Mucosa of stomach (tissue), 1 donor: ENCODE measurements around the gene EEIG2.
A peak's percentile ranks its signal among the peaks of the same experiment; 100 is the strongest.
"Not testable (repeated sequence)": the region's sequence is repeated elsewhere in the genome, so short reads cannot be mapped to it uniquely, and the experiment has no call there.

Experiments used
- H3K27me3 ChIP-seq: one replicate; pipeline ENCODE4 v1.7.0; 2013; ENCODE audit warnings: mild to moderate bottlenecking, low read length; ENCODE audit not compliant: control insufficient read depth, insufficient read depth
- H3K36me3 ChIP-seq: one replicate; pipeline ENCODE4 v1.7.0; 2013; ENCODE audit warnings: low read length; ENCODE audit not compliant: control insufficient read depth, insufficient read depth
- H3K4me1 ChIP-seq: one replicate; pipeline ENCODE4 v1.7.0; 2013; ENCODE audit warnings: mild to moderate bottlenecking, low read length; ENCODE audit not compliant: control insufficient read depth, insufficient read depth
- H3K4me3 ChIP-seq: one replicate; pipeline ENCODE4 v1.7.0; 2013; ENCODE audit warnings: low read length
- H3K9ac ChIP-seq: one replicate; pipeline ENCODE4 v1.7.0; 2013; ENCODE audit warnings: mild to moderate bottlenecking, low read length, moderate library complexity
- H3K9me3 ChIP-seq: one replicate; pipeline ENCODE4 v1.7.0; 2013; ENCODE audit warnings: mild to moderate bottlenecking, low read length, moderate library complexity; ENCODE audit not compliant: control insufficient read depth
- donor health status: Pancreatic carcinoma.

EEIG2 gene

GRCh38 chr1:108532730-108533129, 27.2 kb upstream of the EEIG2 start:
- H3K4me1 ChIP-seq: no peaks in the 10 kb centered on the region
- no peaks in the 10 kb centered on the region for H3K36me3 ChIP-seq
- H3K4me3 ChIP-seq: no peak overlapping the region
- H3K9ac ChIP-seq: no peak overlapping the region
- H3K27me3 ChIP-seq: no peaks in the 10 kb centered on the region
- H3K9me3 ChIP-seq: no peaks in the 10 kb centered on the region

DNA sequence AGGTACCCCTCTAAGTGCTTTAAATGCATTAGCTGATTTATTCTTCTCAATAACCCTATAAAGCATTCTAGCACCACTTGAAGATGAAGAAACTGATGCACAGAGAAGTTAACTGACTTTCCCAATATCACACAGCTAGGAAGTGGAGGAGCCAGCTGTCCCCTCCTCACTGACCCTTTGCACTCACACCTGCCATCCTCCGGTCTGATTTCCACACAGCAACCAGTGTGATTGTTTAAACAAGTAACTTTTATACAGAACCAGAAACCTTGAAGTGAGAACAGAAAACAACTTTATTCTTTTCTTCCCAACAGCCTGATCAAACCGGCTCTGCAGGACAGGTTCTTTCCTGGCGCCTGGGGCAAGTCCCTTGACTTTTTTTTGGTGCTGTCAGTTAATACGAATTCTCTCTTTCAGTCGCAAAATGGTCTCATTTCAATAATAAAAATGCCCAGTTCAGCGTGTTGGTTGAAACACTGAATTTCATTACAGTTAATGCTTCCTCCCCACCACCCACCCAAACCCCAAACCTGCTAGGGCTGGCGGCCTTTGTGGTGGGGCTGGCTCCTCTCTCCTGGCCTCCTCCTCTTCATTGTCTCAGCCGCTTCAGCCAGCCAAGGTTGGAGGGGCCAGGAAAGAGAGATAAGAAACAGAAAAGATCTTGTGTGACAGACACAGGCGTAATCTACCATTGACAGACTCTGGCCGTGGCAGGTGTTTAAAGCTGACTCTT, 26.4 kb upstream of the EEIG2 start:
- no peaks in the 10 kb centered on the region for H3K4me1 ChIP-seq
- H3K36me3 ChIP-seq: no peaks in the 10 kb centered on the region
- H3K4me3 ChIP-seq: no peak overlapping the region
- H3K27me3 ChIP-seq: no peaks in the 10 kb centered on the region
- peak overlapping the region; percentile 28 for H3K9ac ChIP-seq
- H3K9me3 ChIP-seq: no peaks in the 10 kb centered on the region

GRCh38 chr1:108534759-108535158, 25.1 kb upstream of the EEIG2 start:
- Histone ChIP-seq H3K9me3 (no peaks in the 10 kb centered on the region), H3K4me3 (no peak overlapping the region), H3K4me1 (no peaks in the 10 kb centered on the region), H3K9ac (no peak overlapping the region), H3K27me3 (no peaks in the 10 kb centered on the region), H3K36me3 (no peaks in the 10 kb centered on the region)

DNA sequence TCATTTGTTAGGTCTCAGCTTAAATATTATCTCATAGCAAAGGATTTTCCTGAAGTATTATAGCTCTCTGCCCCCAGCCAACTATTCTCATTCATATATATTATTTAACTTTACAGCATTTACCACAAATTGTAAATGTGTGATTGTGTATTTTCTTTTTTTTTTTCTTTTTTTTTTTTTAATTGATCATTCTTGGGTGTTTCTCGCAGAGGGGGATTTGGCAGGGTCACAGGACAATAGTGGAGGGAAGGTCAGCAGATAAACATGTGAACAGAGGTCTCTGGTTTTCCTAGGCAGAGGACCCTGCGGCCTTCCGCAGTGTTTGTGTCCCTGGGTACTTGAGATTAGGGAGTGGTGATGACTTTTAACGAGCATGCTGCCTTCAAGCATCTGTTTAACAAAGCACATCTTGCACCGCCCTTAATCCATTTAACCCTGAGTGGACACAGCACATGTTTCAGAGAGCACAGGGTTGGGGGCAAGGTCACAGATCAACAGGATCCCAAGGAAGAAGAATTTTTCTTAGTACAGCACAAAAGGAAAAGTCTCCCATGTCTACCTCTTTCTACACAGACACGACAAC, 24.5 kb upstream of the EEIG2 start:
- H3K9me3 ChIP-seq, H3K36me3 ChIP-seq, H3K4me1 ChIP-seq, H3K9ac ChIP-seq, H3K4me3 ChIP-seq, H3K27me3 ChIP-seq: not testable (repeated sequence)

DNA sequence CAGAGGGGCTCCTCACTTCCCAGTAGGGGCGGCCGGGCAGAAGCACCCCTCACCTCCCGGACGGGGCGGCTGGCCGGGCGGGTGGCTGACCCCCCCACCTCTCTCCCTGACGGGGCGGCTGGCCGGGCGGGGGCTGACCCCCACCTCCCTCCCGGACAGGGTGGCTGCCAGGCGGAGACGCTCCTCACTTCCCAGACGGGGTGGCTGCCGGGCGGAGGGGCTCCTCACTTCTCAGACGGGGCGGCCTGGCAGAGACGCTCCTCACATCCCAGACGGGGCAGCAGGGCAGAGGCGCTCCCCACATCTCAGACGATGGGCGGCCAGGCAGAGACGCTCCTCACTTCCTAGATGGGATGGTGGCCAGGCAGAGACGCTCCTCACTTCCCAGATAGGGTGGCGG, 23.9 kb upstream of the EEIG2 start:
- H3K9me3 ChIP-seq, H3K4me3 ChIP-seq, H3K9ac ChIP-seq, H3K4me1 ChIP-seq, H3K27me3 ChIP-seq, H3K36me3 ChIP-seq: not testable (repeated sequence)

GRCh38 chr1:108536791-108537190, 23.1 kb upstream of the EEIG2 start:
- not testable (repeated sequence) for H3K4me3 ChIP-seq, H3K9ac ChIP-seq, H3K4me1 ChIP-seq

DNA sequence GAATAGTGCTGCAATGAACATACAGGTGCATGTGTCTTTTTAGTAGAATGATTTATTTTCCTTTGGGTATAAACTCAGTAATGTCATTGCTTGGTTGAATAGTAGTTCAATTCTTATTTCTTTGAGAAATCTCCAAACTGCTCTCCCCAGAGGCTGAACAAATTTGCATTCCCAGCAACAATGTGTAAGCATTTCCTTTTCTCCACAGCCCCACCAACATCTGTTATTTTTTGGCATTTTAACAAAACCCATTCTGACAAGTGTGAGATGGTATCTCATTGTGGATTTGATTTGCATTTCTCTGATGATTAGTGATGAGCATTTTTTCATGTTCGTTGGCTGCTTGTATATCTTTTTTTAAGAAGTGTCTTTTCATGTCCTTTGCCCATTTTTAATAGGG, 21.9 kb upstream of the EEIG2 start:
- no peaks in the 10 kb centered on the region for H3K4me1 ChIP-seq
- H3K4me3 ChIP-seq: no peak overlapping the region
- H3K9me3 ChIP-seq: no peaks in the 10 kb centered on the region
- no peaks in the 10 kb centered on the region for H3K27me3 ChIP-seq
- no peak overlapping the region for H3K9ac ChIP-seq
- H3K36me3 ChIP-seq: no peaks in the 10 kb centered on the region

More at GRCh38 chr1:108536791-108537190, 23.1 kb upstream of the EEIG2 start:
- not testable (repeated sequence) for H3K27me3 ChIP-seq, H3K36me3 ChIP-seq, H3K9me3 ChIP-seq

- H3K4me3 ChIP-seq: no peak overlapping the region
- no peaks in the 10 kb centered on the region for H3K27me3 ChIP-seq
- no peak overlapping the region for H3K9ac ChIP-seq
- H3K4me1 ChIP-seq: no peaks in the 10 kb centered on the region
- no peaks in the 10 kb centered on the region for H3K9me3 ChIP-seq
- H3K36me3 ChIP-seq: no peaks in the 10 kb centered on the region
Observed at GRCh38 chr1:108540977-108541376, 18.9 kb upstream of the EEIG2 start.

GRCh38 chr1:108541861-108542260, 18.0 kb upstream of the EEIG2 start:
- Histone ChIP-seq H3K9me3 (no peaks in the 10 kb centered on the region), H3K36me3 (no peaks in the 10 kb centered on the region), H3K9ac (no peak overlapping the region), H3K27me3 (no peaks in the 10 kb centered on the region), H3K4me3 (no peak overlapping the region), H3K4me1 (no peaks in the 10 kb centered on the region)

GRCh38 chr1:108547493-108547892, 12.4 kb upstream of the EEIG2 start:
- not testable (repeated sequence) for H3K4me1 ChIP-seq, H3K9ac ChIP-seq, H3K9me3 ChIP-seq, H3K36me3 ChIP-seq, H3K4me3 ChIP-seq, H3K27me3 ChIP-seq

DNA sequence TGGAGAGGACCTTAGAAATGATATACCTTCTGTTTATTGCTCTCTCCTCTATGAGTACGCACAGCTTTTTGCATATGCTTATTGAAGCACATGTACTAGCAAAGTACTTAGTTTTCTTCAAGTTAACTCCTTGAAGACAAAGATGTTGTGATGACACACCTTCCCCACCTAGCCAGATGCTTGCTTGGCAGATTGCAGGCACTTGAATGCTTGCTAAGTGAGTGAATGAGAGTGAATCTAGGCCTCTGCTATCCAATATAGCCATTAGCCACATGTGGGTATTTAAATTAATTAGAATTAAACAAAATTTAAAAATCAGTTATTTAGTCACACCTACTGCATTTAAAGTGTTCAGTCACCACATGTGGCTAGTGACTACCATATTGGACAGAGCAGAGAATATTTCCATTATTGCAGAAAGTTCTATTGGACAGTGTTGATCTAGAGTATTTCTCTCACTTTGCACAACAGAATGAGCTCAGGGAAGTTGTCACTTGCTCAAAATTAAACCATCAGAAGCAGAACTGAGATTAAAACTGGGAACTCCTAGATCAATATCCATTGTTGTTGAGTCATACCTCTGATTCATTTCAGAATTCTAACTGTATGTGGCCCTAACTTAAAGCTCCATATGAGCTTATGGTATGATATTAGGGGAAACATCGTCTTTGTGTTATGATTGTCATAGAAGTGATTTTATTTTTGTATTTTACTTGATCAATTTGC, 8.6 kb upstream of the EEIG2 start:
- Histone ChIP-seq H3K36me3 (no peaks in the 10 kb centered on the region), H3K9me3 (no peaks in the 10 kb centered on the region), H3K9ac (no peak overlapping the region), H3K4me3 (no peak overlapping the region), H3K4me1 (peaks cover 3% of the 10 kb centered on the region), H3K27me3 (no peaks in the 10 kb centered on the region)

- peaks cover 3% of the 10 kb centered on the region for H3K4me1 ChIP-seq
- no peaks in the 10 kb centered on the region for H3K27me3 ChIP-seq
- H3K4me3 ChIP-seq: no peak overlapping the region
- H3K36me3 ChIP-seq: no peaks in the 10 kb centered on the region
- no peaks in the 10 kb centered on the region for H3K9me3 ChIP-seq
- no peak overlapping the region for H3K9ac ChIP-seq
Observed at GRCh38 chr1:108553905-108554304, 6.0 kb upstream of the EEIG2 start.
